HepG2 (cell line): Measurements from ENCODE around the gene PIGL. TPM values are rescaled to one million over a fixed set of nuclear protein-coding genes. Genes with fewer than 3 reads are reported as not detected.

Experiments
- EEA1 ChIP-seq: sonication (generic); formaldehyde crosslinking; IDR thresholded peaks from 2 replicates; pipeline ENCODE4 v1.5.1; 2020; ENCODE audit warnings: mild to moderate bottlenecking, missing genetic modification reagents, borderline replicate concordance
- FOSL1 ChIP-seq: sonication (generic); formaldehyde crosslinking; IDR thresholded peaks from 2 replicates; pipeline ENCODE4 v1.9.0; 2021; ENCODE audit warnings: missing genetic modification reagents, borderline replicate concordance
- HDAC1 ChIP-seq: sonication (generic); formaldehyde crosslinking; IDR thresholded peaks from 2 replicates; pipeline ENCODE4 v1.5.1; 2020; ENCODE audit warnings: mild to moderate bottlenecking, missing genetic modification reagents
- KDM5A ChIP-seq: fragments of 200-600 bp; sonication (generic); IDR thresholded peaks from 2 replicates; pipeline ENCODE4 v1.7.0; 2018; ENCODE audit warnings: antibody characterized with exemption, mild to moderate bottlenecking, low read length, borderline replicate concordance
- RBM39 ChIP-seq: fragments of 200-400 bp; formaldehyde crosslinking; IDR thresholded peaks from one replicate; pipeline ENCODE4 v1.6.1; 2018; ENCODE audit warnings: antibody characterized with exemption, mild to moderate bottlenecking, low read depth, low read length; ENCODE audit not compliant: poor library complexity, severe bottlenecking
- REL ChIP-seq: sonication (generic); formaldehyde crosslinking; conservative IDR thresholded peaks from 2 replicates; pipeline ENCODE4 v1.8.0; 2022; ENCODE audit warnings: mild to moderate bottlenecking, missing genetic modification reagents, moderate library complexity
- RNF2 ChIP-seq: fragments of 450-650 bp; conservative IDR thresholded peaks from 2 replicates; pipeline ENCODE4 v1.6.1; 2016; ENCODE audit warnings: low read depth
- SOX6 ChIP-seq, 2 experiments: fragments of 450-650 bp in 1 of 2; sonication (generic) in 1 of 2; formaldehyde crosslinking in 1 of 2; IDR thresholded peaks; 2 replicates each; pipeline versions ENCODE4 v1.4.0 to v1.6.1; 2017 to 2020; ENCODE audit warnings: antibody characterized with exemption in 1 of 2, mild to moderate bottlenecking in 1 of 2, missing genetic modification reagents in 1 of 2
- TBX2 ChIP-seq: sonication (generic); formaldehyde crosslinking; IDR thresholded peaks from 2 replicates; pipeline ENCODE4 v1.5.0; 2020; ENCODE audit warnings: missing genetic modification reagents, mild to moderate bottlenecking, borderline replicate concordance
- YY1 ChIP-seq: IDR thresholded peaks from 2 replicates; pipeline ENCODE4 v1.6.1; 2011; ENCODE audit warnings: low read length, low read depth, moderate library complexity, mild to moderate bottlenecking; ENCODE audit not compliant: insufficient read depth, insufficient replicate concordance
- ZEB1 ChIP-seq: IDR thresholded peaks from 2 replicates; pipeline ENCODE4 v1.6.1; 2012; ENCODE audit warnings: mild to moderate bottlenecking, low read depth, inconsistent platforms; ENCODE audit not compliant: insufficient replicate concordance
- ZNF138 ChIP-seq: sonication (generic); formaldehyde crosslinking; IDR thresholded peaks from 2 replicates; pipeline ENCODE4 v1.5.0; 2020; ENCODE audit warnings: mild to moderate bottlenecking, low read depth, missing genetic modification reagents
- ZNF143 ChIP-seq: sonication (generic); formaldehyde crosslinking; IDR thresholded peaks from 2 replicates; pipeline ENCODE4 v1.4.0; 2020; ENCODE audit warnings: missing genetic modification reagents
- ZNF331 ChIP-seq: sonication (generic); formaldehyde crosslinking; IDR thresholded peaks from 2 replicates; pipeline ENCODE4 v1.4.0; 2020; ENCODE audit warnings: missing genetic modification reagents
- ZNF468 ChIP-seq: sonication (generic); formaldehyde crosslinking; IDR thresholded peaks from 2 replicates; pipeline ENCODE4 v1.8.0; 2022; ENCODE audit warnings: mild to moderate bottlenecking, moderate library complexity, missing genetic modification reagents
- ZNF556 ChIP-seq: sonication (generic); formaldehyde crosslinking; IDR thresholded peaks from 2 replicates; pipeline ENCODE4 v1.4.0; 2020; ENCODE audit warnings: mild to moderate bottlenecking, missing genetic modification reagents, borderline replicate concordance
- ZNF598 ChIP-seq: sonication (generic); formaldehyde crosslinking; IDR thresholded peaks from 2 replicates; pipeline ENCODE4 v1.5.1; 2020; ENCODE audit warnings: mild to moderate bottlenecking, missing genetic modification reagents, borderline replicate concordance
- ZNF788 ChIP-seq: sonication (generic); formaldehyde crosslinking; IDR thresholded peaks from 2 replicates; pipeline ENCODE4 v1.5.0; 2020; ENCODE audit warnings: mild to moderate bottlenecking, missing genetic modification reagents, borderline replicate concordance
- polyA plus RNA-seq, 8 experiments: library from polyadenylated mRNA; depleted of rRNA in 3 of 8; stranded (reverse) in 7 of 8; unstranded in 1 of 8; fragments of >200 nt; fragmentation: Illumina TruSeq in 4 of 8; extraction: Trizol in 4 of 8; gene quantifications; 2 replicates each; pipeline versions ENCODE4 v1.2.1 to v1.2.3, GENCODE V29; 2011 to 2016; ENCODE audit warnings: low read depth in 4 of 8, missing spikeins in 1 of 8, mixed read lengths in 1 of 8; ENCODE audit not compliant: insufficient read depth in 1 of 8
- total RNA-seq, 5 experiments: library from RNA; depleted of rRNA; stranded (reverse); fragments of >200 nt; fragmentation: Illumina TruSeq; extraction: Trizol; gene quantifications; 2 replicates each; pipeline ENCODE4 v1.2.3, GENCODE V29; 2016; ENCODE audit warnings: low read depth in 1 of 5
- TF ChIP-seq, protein P1 (sequence below): sonication (generic); formaldehyde crosslinking; IDR thresholded peaks from 2 replicates; pipeline ENCODE4 v1.4.0; 2020; ENCODE audit warnings: missing genetic modification reagents, low read depth, mild to moderate bottlenecking, borderline replicate concordance
- TF ChIP-seq, protein P2 (sequence below): sonication (generic); formaldehyde crosslinking; IDR thresholded peaks from 2 replicates; pipeline ENCODE4 v1.4.0; 2020; ENCODE audit warnings: mild to moderate bottlenecking, missing genetic modification reagents
- TF ChIP-seq, protein P3 (sequence below): sonication (generic); formaldehyde crosslinking; IDR thresholded peaks from 2 replicates; pipeline ENCODE4 v1.4.0; 2020; ENCODE audit warnings: missing genetic modification reagents
- TF ChIP-seq, protein P4 (sequence below): sonication (generic); formaldehyde crosslinking; IDR thresholded peaks from 2 replicates; pipeline ENCODE4 v1.8.1; 2022; ENCODE audit warnings: mild to moderate bottlenecking, missing genetic modification reagents
- TF ChIP-seq, protein P5 (sequence below): sonication (generic); formaldehyde crosslinking; IDR thresholded peaks from 2 replicates; pipeline ENCODE4 v1.8.0; 2022; ENCODE audit warnings: mild to moderate bottlenecking, missing genetic modification reagents; ENCODE audit not compliant: insufficient replicate concordance

PIGL gene
- total and polyA plus RNA-seq, 2 of the 13 experiments (the other 11 are each of a cell fraction or from before 2014, with no cell fraction given): 28.5 to 63.8 TPM

DNA sequence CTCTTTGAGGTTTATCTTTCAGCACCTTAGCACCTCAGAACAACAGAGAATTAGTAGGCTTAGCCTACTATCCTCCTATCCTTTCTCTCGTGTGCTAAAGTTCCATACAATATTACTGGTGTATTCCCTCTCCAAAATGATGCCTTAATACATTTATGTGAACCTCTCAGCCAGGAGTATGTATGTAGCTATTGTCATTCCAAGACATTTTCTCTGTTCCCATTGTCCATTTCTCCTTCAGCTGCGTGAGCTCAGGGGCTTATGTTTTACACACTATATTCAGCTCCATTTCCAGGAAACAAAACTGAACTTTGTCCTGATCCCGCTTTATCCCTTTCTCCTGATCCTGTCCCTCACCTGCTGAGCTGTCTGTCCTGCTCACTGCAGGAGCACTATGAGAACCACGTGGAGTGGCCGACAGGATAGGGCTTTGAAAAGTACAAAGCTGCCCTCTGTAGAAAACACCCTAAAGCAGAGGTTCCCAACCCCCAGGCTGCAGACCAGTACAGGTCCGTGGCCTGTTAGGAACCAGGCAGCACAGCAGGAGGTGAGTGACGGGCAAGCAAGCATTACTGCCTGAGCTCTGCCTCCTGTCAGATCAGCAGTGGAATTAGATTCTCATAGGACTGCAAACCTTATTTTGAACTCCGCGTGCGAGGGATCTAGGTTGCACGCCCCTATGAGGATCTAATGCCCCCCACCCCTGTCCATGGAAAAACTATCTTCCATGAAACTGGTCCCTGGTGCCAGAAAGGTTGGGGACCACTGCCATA is 80.5 kb downstream of the PIGL start (continued):
- TF ChIP-seq, protein P1, sequence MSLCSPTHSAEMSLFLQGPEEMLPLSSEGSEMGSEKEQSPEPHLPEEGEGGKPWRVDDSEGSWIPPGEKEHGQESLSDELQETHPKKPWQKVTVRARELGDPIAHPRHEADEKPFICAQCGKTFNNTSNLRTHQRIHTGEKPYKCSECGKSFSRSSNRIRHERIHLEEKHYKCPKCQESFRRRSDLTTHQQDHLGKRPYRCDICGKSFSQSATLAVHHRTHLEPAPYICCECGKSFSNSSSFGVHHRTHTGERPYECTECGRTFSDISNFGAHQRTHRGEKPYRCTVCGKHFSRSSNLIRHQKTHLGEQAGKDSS: peak; percentile 62; the same call in 1 of the 2 replicates
- TF ChIP-seq HDAC1 (CRISPR knock-in tag) (no peak; the same call in none of the 2 replicates), ZNF143 (CRISPR knock-in tag) (no peak), RBM39 (no peak), TBX2 (CRISPR knock-in tag) (peak; percentile 2; the same call in 1 of the 2 replicates), ZEB1 (peak; percentile 56), SOX6 (IDR thresholded peaks at IDR 0.05) (no peak), SOX6 (CRISPR knock-in tag; IDR thresholded peaks at IDR 0.05) (peak; percentile 67), ZNF138 (no peak), YY1 (peak; percentile 1), EEA1 (no peak), FOSL1 (CRISPR knock-in tag) (no peak), ZNF468 (no peak), RNF2 (no peak), ZNF788 (no peak), KDM5A (0 out of 2 replicates have a peak, but pooled peaks have one; percentile 17), ZNF598 (CRISPR knock-in tag) (no peak), ZNF331 (CRISPR knock-in tag) (peak; percentile 34; the same call in 1 of the 2 replicates), REL (CRISPR knock-in tag) (no peak), ZNF556 (no peak)
- TF ChIP-seq, protein P2, sequence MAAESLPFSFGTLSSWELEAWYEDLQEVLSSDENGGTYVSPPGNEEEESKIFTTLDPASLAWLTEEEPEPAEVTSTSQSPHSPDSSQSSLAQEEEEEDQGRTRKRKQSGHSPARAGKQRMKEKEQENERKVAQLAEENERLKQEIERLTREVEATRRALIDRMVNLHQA (CRISPR knock-in tag): no peak
- TF ChIP-seq, protein P3, sequence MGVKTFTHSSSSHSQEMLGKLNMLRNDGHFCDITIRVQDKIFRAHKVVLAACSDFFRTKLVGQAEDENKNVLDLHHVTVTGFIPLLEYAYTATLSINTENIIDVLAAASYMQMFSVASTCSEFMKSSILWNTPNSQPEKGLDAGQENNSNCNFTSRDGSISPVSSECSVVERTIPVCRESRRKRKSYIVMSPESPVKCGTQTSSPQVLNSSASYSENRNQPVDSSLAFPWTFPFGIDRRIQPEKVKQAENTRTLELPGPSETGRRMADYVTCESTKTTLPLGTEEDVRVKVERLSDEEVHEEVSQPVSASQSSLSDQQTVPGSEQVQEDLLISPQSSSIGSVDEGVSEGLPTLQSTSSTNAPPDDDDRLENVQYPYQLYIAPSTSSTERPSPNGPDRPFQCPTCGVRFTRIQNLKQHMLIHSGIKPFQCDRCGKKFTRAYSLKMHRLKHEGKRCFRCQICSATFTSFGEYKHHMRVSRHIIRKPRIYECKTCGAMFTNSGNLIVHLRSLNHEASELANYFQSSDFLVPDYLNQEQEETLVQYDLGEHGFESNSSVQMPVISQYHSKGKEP (CRISPR knock-in tag): 0 out of 2 replicates have a peak, but pooled peaks have one; percentile 24
- TF ChIP-seq, protein P4, sequence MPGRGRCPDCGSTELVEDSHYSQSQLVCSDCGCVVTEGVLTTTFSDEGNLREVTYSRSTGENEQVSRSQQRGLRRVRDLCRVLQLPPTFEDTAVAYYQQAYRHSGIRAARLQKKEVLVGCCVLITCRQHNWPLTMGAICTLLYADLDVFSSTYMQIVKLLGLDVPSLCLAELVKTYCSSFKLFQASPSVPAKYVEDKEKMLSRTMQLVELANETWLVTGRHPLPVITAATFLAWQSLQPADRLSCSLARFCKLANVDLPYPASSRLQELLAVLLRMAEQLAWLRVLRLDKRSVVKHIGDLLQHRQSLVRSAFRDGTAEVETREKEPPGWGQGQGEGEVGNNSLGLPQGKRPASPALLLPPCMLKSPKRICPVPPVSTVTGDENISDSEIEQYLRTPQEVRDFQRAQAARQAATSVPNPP (CRISPR knock-in tag): 0 out of 2 replicates have a peak, but pooled peaks have one; percentile 14
- TF ChIP-seq, protein P5, sequence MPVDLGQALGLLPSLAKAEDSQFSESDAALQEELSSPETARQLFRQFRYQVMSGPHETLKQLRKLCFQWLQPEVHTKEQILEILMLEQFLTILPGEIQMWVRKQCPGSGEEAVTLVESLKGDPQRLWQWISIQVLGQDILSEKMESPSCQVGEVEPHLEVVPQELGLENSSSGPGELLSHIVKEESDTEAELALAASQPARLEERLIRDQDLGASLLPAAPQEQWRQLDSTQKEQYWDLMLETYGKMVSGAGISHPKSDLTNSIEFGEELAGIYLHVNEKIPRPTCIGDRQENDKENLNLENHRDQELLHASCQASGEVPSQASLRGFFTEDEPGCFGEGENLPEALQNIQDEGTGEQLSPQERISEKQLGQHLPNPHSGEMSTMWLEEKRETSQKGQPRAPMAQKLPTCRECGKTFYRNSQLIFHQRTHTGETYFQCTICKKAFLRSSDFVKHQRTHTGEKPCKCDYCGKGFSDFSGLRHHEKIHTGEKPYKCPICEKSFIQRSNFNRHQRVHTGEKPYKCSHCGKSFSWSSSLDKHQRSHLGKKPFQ (CRISPR knock-in tag): no peak
